PC-9 (cell line): ENCODE results near the gene CFAP65. TPM values are rescaled to one million over a fixed set of nuclear protein-coding genes. Genes with fewer than 3 reads are reported as not detected.
A peak's percentile ranks its signal among the peaks of the same experiment; 100 is the strongest.

Experiments used
- BruUV-seq: library from RNA; stranded (reverse); fragments of 400-500 nt; replicated peaks from 2 replicates; lab custom pipeline; 2021; lab: Mats Ljungman, UMichigan
- CTCF ChIA-PET: fragments of 300-600 bp; sonication (Branson Sonifier 250); formaldehyde crosslinking; loops from one replicate; lab custom pipeline; 2022; ENCODE audit warnings: antibody characterized with exemption; lab: Charles Lee
- POLR2A ChIA-PET: fragments of 300-600 bp; sonication (Branson Sonifier 250); formaldehyde crosslinking; loops from one replicate; lab custom pipeline; 2022; ENCODE audit warnings: antibody characterized with exemption; ENCODE audit not compliant: unreplicated experiment; lab: Charles Lee
- DNase-seq, 2 experiments: peaks; one replicate each; pipeline versions ENCODE4 v3.0.0 to v3.0.0-alpha.2; 2015 to 2022; ENCODE audit warnings: mixed read lengths in 1 of 2
- H2AFZ ChIP-seq: fragments of 200-600 bp; sonication (generic); 2 replicates; pipeline ENCODE4 v1.8.1; 2017; ENCODE audit warnings: antibody characterized with exemption
- H3F3A ChIP-seq: fragments of 200-600 bp; sonication (generic); 2 replicates; pipeline ENCODE4 v1.8.1; 2017; ENCODE audit warnings: antibody characterized with exemption, mild to moderate bottlenecking, low read depth; ENCODE audit not compliant: insufficient read depth
- H3K27ac ChIP-seq: fragments of 200-600 bp; sonication (generic); 2 replicates; pipeline ENCODE4 v1.6.1; 2016; ENCODE audit warnings: mixed run types
- H3K27me3 ChIP-seq: fragments of 200-600 bp; sonication (generic); 2 replicates; pipeline ENCODE4 v1.6.1; 2016; ENCODE audit warnings: low read depth, mixed run types; ENCODE audit not compliant: insufficient read depth
- H3K36me3 ChIP-seq: fragments of 200-600 bp; sonication (generic); 2 replicates; pipeline ENCODE4 v1.6.1; 2016; ENCODE audit warnings: low read depth, mixed run types
- H3K4me1 ChIP-seq: fragments of 200-600 bp; sonication (generic); replicated peaks from 2 replicates; pipeline ENCODE4 v1.6.1; 2016; ENCODE audit warnings: mixed run types; ENCODE audit not compliant: insufficient read depth
- H3K4me2 ChIP-seq: fragments of 200-600 bp; sonication (generic); 2 replicates; pipeline ENCODE4 v1.6.1; 2017; ENCODE audit warnings: mixed run types
- H3K4me3 ChIP-seq: fragments of 200-600 bp; sonication (generic); 2 replicates; pipeline ENCODE4 v1.6.1; 2016; ENCODE audit warnings: mixed run types
- H3K79me2 ChIP-seq: fragments of 200-600 bp; sonication (generic); 2 replicates; pipeline ENCODE4 v1.6.1; 2017; ENCODE audit warnings: low read depth, mixed run types
- H3K9me2 ChIP-seq: fragments of 200-600 bp; sonication (generic); 2 replicates; pipeline ENCODE4 v1.8.1; 2017; ENCODE audit warnings: mild to moderate bottlenecking; ENCODE audit not compliant: insufficient read depth
- H3K9me3 ChIP-seq: fragments of 200-600 bp; sonication (generic); 2 replicates; pipeline ENCODE4 v1.8.1; 2016; ENCODE audit warnings: low read depth; ENCODE audit not compliant: insufficient read depth
- H4K20me1 ChIP-seq: fragments of 200-600 bp; sonication (generic); 2 replicates; pipeline ENCODE4 v1.8.1; 2017; ENCODE audit not compliant: insufficient read depth
- EZH2 ChIP-seq: fragments of 200-600 bp; sonication (generic); IDR thresholded peaks from 2 replicates; pipeline ENCODE4 v1.8.0; 2017; ENCODE audit warnings: antibody characterized with exemption, low read depth
- intact Hi-C: fragments of 100-400 bp; cut with micrococcal nuclease; formaldehyde crosslinking; loops from one replicate; pipeline ENCODE4 v1.10.0; 2022; ENCODE audit not compliant: unreplicated experiment
- total RNA-seq: library from RNA; stranded (reverse); gene quantifications from 2 replicates; pipeline ENCODE4 v1.2.3, GENCODE V29; 2021
- TF ChIP-seq, protein P1 (sequence below): fragments of 200-600 bp; sonication (generic); conservative IDR thresholded peaks from 2 replicates; pipeline ENCODE4 v1.6.1; 2017; ENCODE audit warnings: mixed run types, antibody characterized with exemption, mild to moderate bottlenecking, moderate library complexity

Gene CFAP65
- total RNA-seq, 1 experiment from 2014 or later = not detected

DNA sequence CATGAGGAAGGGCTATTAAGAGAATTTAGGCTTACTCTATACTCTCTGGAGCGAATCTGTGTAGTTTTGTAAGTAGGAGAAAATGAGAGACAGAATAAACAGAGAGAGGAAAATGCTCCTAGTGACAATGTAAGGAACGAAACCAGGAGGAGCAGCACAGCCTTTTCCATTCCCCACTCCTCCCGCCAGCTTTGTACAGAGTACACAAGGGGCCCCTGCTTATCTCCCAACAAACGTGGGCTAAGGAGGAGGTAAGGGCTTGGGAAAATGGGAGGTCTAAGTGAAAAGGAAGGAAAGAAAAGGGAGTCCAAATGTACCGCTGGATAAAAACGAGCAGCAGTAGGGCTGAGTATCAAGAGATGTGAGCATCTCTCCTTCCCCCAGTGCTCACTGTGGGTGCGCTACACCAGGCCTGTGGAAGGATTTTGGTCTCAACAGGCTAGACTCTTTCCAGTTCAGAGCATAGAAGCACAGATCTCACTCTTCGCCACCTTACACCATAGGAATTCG, 31.5 kb upstream of the CFAP65 start:
- Histone ChIP-seq H3K4me3 (no peak overlapping the region), H3K9me3 (no peaks in the 10 kb centered on the region), H3K79me2 (no peaks in the 10 kb centered on the region), H3K27me3 (no peaks in the 10 kb centered on the region), H3K27ac (no peak overlapping the region), H3F3A (no peaks in the 10 kb centered on the region), H4K20me1 (no peaks in the 10 kb centered on the region), H2AFZ (no peak overlapping the region), H3K4me2 (no peak overlapping the region), H3K36me3 (no peaks in the 10 kb centered on the region), H3K9me2 (no peaks in the 10 kb centered on the region), H3K4me1 (peaks cover 13% of the 10 kb centered on the region)
- ChIA-PET CTCF (interaction anchor here (0.7 to 1.5 kb wide), 5 partner anchors 11 to 82 kb away, joined by 3 to 4 read pairs (median 3); no protein-coding TSS in a partner anchor), POLR2A (no interaction called here)
- no TSS peak for BruUV-seq
- TF ChIP-seq EZH2 = no peak
- TF ChIP-seq, protein P1, sequence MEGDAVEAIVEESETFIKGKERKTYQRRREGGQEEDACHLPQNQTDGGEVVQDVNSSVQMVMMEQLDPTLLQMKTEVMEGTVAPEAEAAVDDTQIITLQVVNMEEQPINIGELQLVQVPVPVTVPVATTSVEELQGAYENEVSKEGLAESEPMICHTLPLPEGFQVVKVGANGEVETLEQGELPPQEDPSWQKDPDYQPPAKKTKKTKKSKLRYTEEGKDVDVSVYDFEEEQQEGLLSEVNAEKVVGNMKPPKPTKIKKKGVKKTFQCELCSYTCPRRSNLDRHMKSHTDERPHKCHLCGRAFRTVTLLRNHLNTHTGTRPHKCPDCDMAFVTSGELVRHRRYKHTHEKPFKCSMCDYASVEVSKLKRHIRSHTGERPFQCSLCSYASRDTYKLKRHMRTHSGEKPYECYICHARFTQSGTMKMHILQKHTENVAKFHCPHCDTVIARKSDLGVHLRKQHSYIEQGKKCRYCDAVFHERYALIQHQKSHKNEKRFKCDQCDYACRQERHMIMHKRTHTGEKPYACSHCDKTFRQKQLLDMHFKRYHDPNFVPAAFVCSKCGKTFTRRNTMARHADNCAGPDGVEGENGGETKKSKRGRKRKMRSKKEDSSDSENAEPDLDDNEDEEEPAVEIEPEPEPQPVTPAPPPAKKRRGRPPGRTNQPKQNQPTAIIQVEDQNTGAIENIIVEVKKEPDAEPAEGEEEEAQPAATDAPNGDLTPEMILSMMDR = no peak
- intact Hi-C loops = loop anchor here (1.0 kb wide), 1 partner anchor 47 kb away; no protein-coding TSS in a partner anchor
- no peak for DNase-seq

DNA sequence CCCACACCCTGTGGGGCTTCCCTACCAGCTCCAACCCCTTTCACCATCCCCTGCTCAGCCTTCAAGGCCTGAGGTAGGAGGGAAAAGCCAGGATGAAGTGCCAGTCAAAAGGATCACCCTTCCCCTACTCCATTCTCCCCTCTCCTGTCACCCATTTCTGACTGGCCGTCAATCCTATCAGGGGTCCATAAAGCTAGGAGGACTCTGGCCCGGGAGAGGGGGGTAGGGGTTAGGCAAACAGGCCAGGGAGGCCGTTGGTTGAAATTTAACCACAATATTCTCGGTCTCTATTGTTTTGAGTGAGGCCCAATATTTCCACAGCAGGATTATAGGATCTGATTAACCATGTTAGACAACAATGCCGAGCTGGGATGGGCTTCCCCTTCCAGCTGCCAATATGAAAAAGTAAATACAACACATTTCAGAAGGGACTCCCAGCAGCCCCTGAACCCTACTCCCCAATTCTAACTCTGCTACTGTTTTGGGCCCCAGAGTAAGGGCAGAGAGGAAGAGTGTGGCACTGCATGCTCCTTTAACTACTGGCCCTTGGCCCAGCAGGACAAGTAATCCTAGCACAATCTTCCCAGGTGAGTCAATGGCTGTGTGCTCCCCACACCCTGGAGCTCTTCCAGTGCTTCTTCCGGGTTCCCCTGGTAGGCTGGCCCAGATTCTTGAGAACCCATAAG, 30.0 kb upstream of the CFAP65 start:
- H3K4me3 ChIP-seq = no peak overlapping the region
- TF ChIP-seq EZH2 = no peak
- TF ChIP-seq, protein P1 = no peak
- H3K79me2 ChIP-seq = no peaks in the 10 kb centered on the region
- ChIA-PET POLR2A (interaction anchor here (0.6 kb wide), 1 partner anchor 69 kb away, joined by 6 read pairs; no protein-coding TSS in a partner anchor), CTCF (interaction anchor here (1.0 to 1.5 kb wide), 2 partner anchors 13 to 32 kb away, joined by 3 to 6 read pairs; no protein-coding TSS in a partner anchor)
- no peak overlapping the region for H2AFZ ChIP-seq
- H3K9me3 ChIP-seq = no peaks in the 10 kb centered on the region
- no peaks in the 10 kb centered on the region for H3K27me3 ChIP-seq
- H4K20me1 ChIP-seq = no peaks in the 10 kb centered on the region
- no peaks in the 10 kb centered on the region for H3K9me2 ChIP-seq
- H3K4me1 ChIP-seq = peaks cover 13% of the 10 kb centered on the region
- no TSS peak for BruUV-seq
- DNase-seq = peak in 1 of 2 experiments; percentile 47
- H3F3A ChIP-seq = no peaks in the 10 kb centered on the region
- no peaks in the 10 kb centered on the region for H3K36me3 ChIP-seq
- intact Hi-C loops = no loop called here
- 0 out of 2 replicates have a peak overlapping the region, but pooled peaks have one; percentile 1 for H3K4me2 ChIP-seq
- no peak overlapping the region for H3K27ac ChIP-seq

DNA sequence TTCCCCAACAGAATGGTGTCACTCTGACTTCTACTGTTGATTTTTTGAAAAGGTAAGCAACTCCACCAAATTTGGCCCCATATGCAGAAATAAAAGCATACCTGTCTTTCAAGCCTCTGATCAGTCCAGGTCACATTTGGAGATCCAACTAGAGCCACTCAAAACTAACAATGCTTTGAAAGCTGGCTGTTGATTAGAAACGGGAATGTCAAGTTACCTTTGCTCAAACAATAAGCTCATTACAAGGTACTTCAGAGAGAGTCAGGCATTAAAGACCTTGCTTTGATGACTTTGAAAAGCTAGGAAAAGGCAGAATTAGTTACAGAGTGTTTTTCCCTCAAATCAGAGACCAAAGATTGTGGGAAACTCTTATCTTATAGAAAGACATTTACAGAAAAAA, 24.2 kb upstream of the CFAP65 start:
- no TSS peak for BruUV-seq
- H3K4me2 ChIP-seq = no peak overlapping the region
- CTCF ChIA-PET = no interaction called here

More for the DNA sequence above, 24.2 kb upstream of the CFAP65 start:
- Histone ChIP-seq H3K36me3 (no peaks in the 10 kb centered on the region), H3F3A (no peaks in the 10 kb centered on the region), H3K9me2 (no peaks in the 10 kb centered on the region), H3K4me3 (no peak overlapping the region), H3K27me3 (peaks cover 27% of the 10 kb centered on the region), H3K9me3 (no peaks in the 10 kb centered on the region), H3K27ac (no peak overlapping the region), H4K20me1 (no peaks in the 10 kb centered on the region), H2AFZ (no peak overlapping the region), H3K79me2 (no peaks in the 10 kb centered on the region), H3K4me1 (no peaks in the 10 kb centered on the region)
- intact Hi-C loops = no loop called here
- TF ChIP-seq, protein P1 = no peak
- TF ChIP-seq EZH2 = no peak
- DNase-seq = no peak
- POLR2A ChIA-PET = interaction anchor here (0.6 kb wide), 1 partner anchor 150 kb away, joined by 4 read pairs; no protein-coding TSS in a partner anchor
